Esophagus muscularis mucosa (tissue), 3 donors: ENCODE measurements around the gene NAAA.

Experiments
- CTCF ChIP-seq, 3 experiments: fragments of 200-600 bp in 2 of 3; fragments of 450-650 bp in 1 of 3; sonication (generic) in 2 of 3; IDR thresholded peaks; one replicate each; pipeline ENCODE4 v1.5.1; 2017 to 2019; ENCODE audit warnings: antibody characterized with exemption in 3 of 3, mild to moderate bottlenecking in 2 of 3, moderate library complexity in 1 of 3
- POLR2A ChIP-seq: fragments of 450-650 bp; IDR thresholded peaks from one replicate; pipeline ENCODE4 v1.6.1; 2017; ENCODE audit warnings: antibody characterized with exemption, moderate library complexity, mild to moderate bottlenecking, low read depth
- POLR2AphosphoS5 ChIP-seq, 2 donors: sonication (generic); formaldehyde crosslinking; IDR thresholded peaks; one replicate each; pipeline ENCODE4 v1.6.1; 2017; ENCODE audit warnings: antibody characterized with exemption in 2 of 2

GRCh38 chr4:75921910-75922309, 18.9 kb downstream of the NAAA start:
- TF ChIP-seq POLR2A (no peak), POLR2AphosphoS5 (IDR thresholded peaks at IDR 0.05) (no peak), CTCF (IDR thresholded peaks at IDR 0.05) (no peak)
